ENCODE results near the gene MORN4.

- no peak; the same call in 1 of the 2 replicates for TF ChIP-seq ATF7 (IDR thresholded peaks at IDR 0.05)
- TF ChIP-seq SMC3 (conservative IDR thresholded peaks at IDR 0.05; ENCODE audit: insufficient read depth, low read depth, low read length) = no peak
- 0 out of 2 replicates have a peak, but pooled peaks have one; percentile 18 for TF ChIP-seq EGR1 (conservative IDR thresholded peaks at IDR 0.05)
- no peak for TF ChIP-seq ZNF263 (CRISPR knock-in tag; IDR thresholded peaks at IDR 0.05; ENCODE audit: borderline replicate concordance)
- TF ChIP-seq ZBTB43 (CRISPR knock-in tag; IDR thresholded peaks at IDR 0.05) = no peak
- TF ChIP-seq ZKSCAN3 (CRISPR knock-in tag; IDR thresholded peaks at IDR 0.05) = no peak
- no peak for TF ChIP-seq GABPA (tag; conservative IDR thresholded peaks at IDR 0.05; ENCODE audit: low read depth)
- TF ChIP-seq PHB (CRISPR knock-in tag; IDR thresholded peaks at IDR 0.05) = no peak
- TF ChIP-seq ZZZ3 (IDR thresholded peaks at IDR 0.05) = no peak
- TF ChIP-seq BCLAF1 (IDR thresholded peaks at IDR 0.05; ENCODE audit: borderline replicate concordance in 1 of 2, control insufficient read depth in 1 of 2, low read depth in 2 of 2, low read length in 1 of 2) = no peak
- no peak for TF ChIP-seq USF2 (CRISPR knock-in tag; IDR thresholded peaks at IDR 0.05)
- TF ChIP-seq ZBED1 (IDR thresholded peaks at IDR 0.05) = no peak
- peak; percentile 48; the same call in 1 of the 2 replicates for TF ChIP-seq MAX (CRISPR knock-in tag; IDR thresholded peaks at IDR 0.05)
- peak; percentile 79 for TF ChIP-seq NR2C1 (IDR thresholded peaks at IDR 0.05)
- TF ChIP-seq NR2C1 (tag; IDR thresholded peaks at IDR 0.05) = peak; percentile 76
Observed at GRCh38 chr10:97632949-97633884, at the start of gene MORN4.
